A673 (cell line): Measurements from ENCODE around the gene LMTK2. TPM values are rescaled to one million over a fixed set of nuclear protein-coding genes. Genes with fewer than 3 reads are reported as not detected.

Experiments
- BruUV-seq: library from RNA; stranded (reverse); fragments of 400-500 nt; replicated peaks from 2 replicates; lab custom pipeline; 2021; lab: Mats Ljungman, UMichigan
- CTCF ChIA-PET: fragments of 300-600 bp; sonication (Branson Sonifier 250); formaldehyde crosslinking; loops from one replicate; lab custom pipeline; 2022; ENCODE audit warnings: antibody characterized with exemption; lab: Charles Lee
- POLR2A ChIA-PET: fragments of 300-600 bp; sonication (Branson Sonifier 250); formaldehyde crosslinking; loops from one replicate; lab custom pipeline; 2022; ENCODE audit warnings: antibody characterized with exemption; ENCODE audit not compliant: low non-redundant PET; lab: Charles Lee
- DNase-seq: peaks from one replicate; pipeline ENCODE4 v3.0.0-alpha.2; 2015; ENCODE audit warnings: low spot score
- H3K27ac ChIP-seq: fragments of 200-600 bp; sonication (generic); 2 replicates; pipeline ENCODE4 v1.5.1; 2016; ENCODE audit warnings: mixed run types, low read depth, mild to moderate bottlenecking, mixed read lengths, antibody characterized with exemption, low read length; ENCODE audit not compliant: poor library complexity, severe bottlenecking
- H3K27me3 ChIP-seq: fragments of 200-600 bp; sonication (generic); replicated peaks from 2 replicates; pipeline ENCODE4 v1.6.1; 2017; ENCODE audit warnings: mixed run types, low read depth, mild to moderate bottlenecking, mixed read lengths, antibody characterized with exemption, low read length; ENCODE audit not compliant: insufficient read depth, poor library complexity
- H3K36me3 ChIP-seq: fragments of 200-600 bp; sonication (generic); 2 replicates; pipeline ENCODE4 v1.6.1; 2016; ENCODE audit warnings: mixed run types, mild to moderate bottlenecking, mixed read lengths, antibody characterized with exemption, low read length; ENCODE audit not compliant: insufficient read depth, poor library complexity, severe bottlenecking
- H3K4me1 ChIP-seq: fragments of 200-600 bp; sonication (generic); 2 replicates; pipeline ENCODE4 v1.6.1; 2017; ENCODE audit warnings: mixed run types, mild to moderate bottlenecking, mixed read lengths, antibody characterized with exemption, low read length; ENCODE audit not compliant: insufficient read depth, poor library complexity, severe bottlenecking
- H3K4me3 ChIP-seq: fragments of 200-600 bp; sonication (generic); 2 replicates; pipeline ENCODE4 v1.5.1; 2016; ENCODE audit warnings: low read depth, mixed run types, mild to moderate bottlenecking, mixed read lengths, low read length; ENCODE audit not compliant: poor library complexity, severe bottlenecking
- H3K9me3 ChIP-seq: fragments of 200-600 bp; sonication (generic); 2 replicates; pipeline ENCODE4 v1.6.1; 2016; ENCODE audit warnings: mixed run types, low read depth, mild to moderate bottlenecking, mixed read lengths, antibody characterized with exemption, low read length; ENCODE audit not compliant: poor library complexity, severe bottlenecking
- EZH2 ChIP-seq: fragments of 200-600 bp; sonication (generic); IDR thresholded peaks from 2 replicates; pipeline ENCODE4 v1.6.1; 2017; ENCODE audit warnings: borderline replicate concordance, low read depth, mild to moderate bottlenecking, mixed read lengths, antibody characterized with exemption, low read length; ENCODE audit not compliant: poor library complexity, severe bottlenecking
- intact Hi-C: fragments of 100-400 bp; cut with micrococcal nuclease; formaldehyde crosslinking; loops from one replicate; pipeline ENCODE4 v1.10.0; 2022; ENCODE audit not compliant: unreplicated experiment
- total RNA-seq: library from RNA; stranded (reverse); gene quantifications from 2 replicates; pipeline ENCODE4 v1.2.3, GENCODE V29; 2021
- TF ChIP-seq, protein P1 (sequence below): fragments of 300-800, 200-600 bp; sonication (generic); conservative IDR thresholded peaks from 2 replicates; pipeline ENCODE4 v1.5.1; 2017; ENCODE audit warnings: low read depth, mild to moderate bottlenecking, antibody characterized with exemption, low read length, moderate library complexity, mixed read lengths

The LMTK2 gene
- total RNA-seq, 1 experiment from 2014 or later, result 20.6 TPM

DNA sequence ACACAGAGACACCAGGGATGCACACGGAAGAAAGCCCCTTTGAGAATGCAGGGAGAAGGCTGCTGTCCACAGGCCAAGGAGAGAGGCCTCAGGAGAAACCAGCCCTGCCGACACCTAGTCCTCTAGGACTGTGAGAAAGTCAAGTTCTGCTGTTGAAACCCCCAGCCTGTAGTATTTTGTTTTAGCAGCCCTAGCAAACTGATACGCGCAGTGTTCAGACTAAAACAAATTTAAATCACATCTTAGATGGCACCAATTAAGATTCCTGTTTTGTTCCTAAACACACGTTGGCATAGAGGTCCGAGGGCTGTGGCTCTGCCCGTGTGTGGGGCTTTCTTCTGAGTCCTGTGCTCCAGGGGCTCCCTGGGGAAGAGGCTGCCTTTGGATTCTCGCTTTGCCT, 21.7 kb downstream of the LMTK2 start:
- H3K36me3 ChIP-seq, result no peaks in the 10 kb centered on the region
- no peak for DNase-seq
- H3K27ac ChIP-seq, result no peak overlapping the region
- no peak overlapping the region for H3K4me3 ChIP-seq
- TF ChIP-seq, protein P1, sequence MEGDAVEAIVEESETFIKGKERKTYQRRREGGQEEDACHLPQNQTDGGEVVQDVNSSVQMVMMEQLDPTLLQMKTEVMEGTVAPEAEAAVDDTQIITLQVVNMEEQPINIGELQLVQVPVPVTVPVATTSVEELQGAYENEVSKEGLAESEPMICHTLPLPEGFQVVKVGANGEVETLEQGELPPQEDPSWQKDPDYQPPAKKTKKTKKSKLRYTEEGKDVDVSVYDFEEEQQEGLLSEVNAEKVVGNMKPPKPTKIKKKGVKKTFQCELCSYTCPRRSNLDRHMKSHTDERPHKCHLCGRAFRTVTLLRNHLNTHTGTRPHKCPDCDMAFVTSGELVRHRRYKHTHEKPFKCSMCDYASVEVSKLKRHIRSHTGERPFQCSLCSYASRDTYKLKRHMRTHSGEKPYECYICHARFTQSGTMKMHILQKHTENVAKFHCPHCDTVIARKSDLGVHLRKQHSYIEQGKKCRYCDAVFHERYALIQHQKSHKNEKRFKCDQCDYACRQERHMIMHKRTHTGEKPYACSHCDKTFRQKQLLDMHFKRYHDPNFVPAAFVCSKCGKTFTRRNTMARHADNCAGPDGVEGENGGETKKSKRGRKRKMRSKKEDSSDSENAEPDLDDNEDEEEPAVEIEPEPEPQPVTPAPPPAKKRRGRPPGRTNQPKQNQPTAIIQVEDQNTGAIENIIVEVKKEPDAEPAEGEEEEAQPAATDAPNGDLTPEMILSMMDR, result no peak
- TF ChIP-seq EZH2, result no peak
- H3K9me3 ChIP-seq, result no peaks in the 10 kb centered on the region
- intact Hi-C loops, result no loop called here
- ChIA-PET CTCF (no interaction called here), POLR2A (no interaction called here)
- H3K27me3 ChIP-seq, result no peaks in the 10 kb centered on the region
- BruUV-seq, result no TSS peak
- peaks cover 16% of the 10 kb centered on the region for H3K4me1 ChIP-seq

DNA sequence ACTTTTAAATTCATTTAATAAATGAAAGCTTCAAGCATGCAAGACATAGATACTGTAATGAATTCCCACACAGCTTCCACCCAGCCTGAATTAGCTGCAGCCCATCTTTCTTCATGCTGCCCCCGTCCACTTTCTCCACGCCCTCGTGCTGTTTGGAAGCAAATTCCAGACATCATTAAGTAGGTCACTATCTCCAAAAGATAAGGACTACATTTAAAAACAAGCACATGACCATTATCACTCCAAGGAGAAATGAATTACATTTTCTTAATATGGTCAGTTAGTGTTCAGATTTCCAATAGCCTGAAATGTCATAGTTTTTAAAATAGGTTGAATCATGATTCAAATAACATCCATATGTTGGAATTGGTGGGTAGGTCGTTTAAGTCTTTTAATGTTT, 24.3 kb downstream of the LMTK2 start:
- intact Hi-C loops, result no loop called here
- no peak for DNase-seq
- Histone ChIP-seq H3K9me3 (no peaks in the 10 kb centered on the region), H3K27ac (no peak overlapping the region), H3K36me3 (no peaks in the 10 kb centered on the region), H3K27me3 (no peaks in the 10 kb centered on the region), H3K4me1 (peaks cover 16% of the 10 kb centered on the region), H3K4me3 (no peak overlapping the region)
- BruUV-seq, result no TSS peak
- CTCF ChIA-PET, result interaction anchor here (1.0 kb wide), 1 partner anchor 9 kb away, joined by 5 read pairs; no protein-coding TSS in a partner anchor
- TF ChIP-seq EZH2, result no peak
- TF ChIP-seq, protein P1, result no peak
- POLR2A ChIA-PET, result no interaction called here

DNA sequence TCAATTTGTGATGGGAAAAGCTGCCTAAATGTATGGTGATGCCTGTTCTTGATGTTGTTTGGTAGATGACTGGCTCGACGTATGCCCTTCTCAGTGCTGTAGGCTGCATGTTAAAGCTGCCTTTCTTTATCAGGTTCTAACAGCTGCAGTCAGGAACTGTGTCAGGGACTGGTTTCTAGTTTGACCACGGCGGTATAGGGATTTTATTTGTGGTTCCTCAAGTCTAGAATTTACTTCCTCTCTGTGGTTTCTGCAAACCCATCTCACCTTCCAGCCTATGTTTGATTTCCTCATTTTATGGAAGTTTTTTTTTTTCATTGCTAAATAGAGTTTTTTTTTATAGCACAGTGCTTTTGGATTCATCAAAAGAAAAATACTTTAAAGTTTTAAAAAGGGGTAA, 26.5 kb downstream of the LMTK2 start:
- DNase-seq, result no peak
- Histone ChIP-seq H3K27me3 (no peaks in the 10 kb centered on the region), H3K9me3 (no peaks in the 10 kb centered on the region), H3K4me1 (peaks cover 16% of the 10 kb centered on the region), H3K27ac (no peak overlapping the region), H3K36me3 (no peaks in the 10 kb centered on the region), H3K4me3 (no peak overlapping the region)
- intact Hi-C loops, result no loop called here
- TF ChIP-seq EZH2, result no peak
- TF ChIP-seq, protein P1, result no peak
- CTCF ChIA-PET, result no interaction called here
- POLR2A ChIA-PET, result no interaction called here
- BruUV-seq, result no TSS peak
